Progenitor cell of endocrine pancreas (in vitro differentiated cells): ENCODE data around the gene PCBP1. TPM values are rescaled to one million over a fixed set of nuclear protein-coding genes. Genes with fewer than 3 reads are reported as not detected.

ENCODE experiments used
- DNase-seq: peaks from one replicate; pipeline ENCODE4 v3.0.0; 2021; ENCODE audit warnings: low spot score; ENCODE audit not compliant: unreplicated experiment
- H3K27ac Mint-ChIP-seq: 2 replicates; pipeline ENCODE4 v1.8.0; 2021; ENCODE audit warnings: mild to moderate bottlenecking, moderate library complexity, mixed read lengths
- H3K27me3 Mint-ChIP-seq: 2 replicates; pipeline ENCODE4 v1.8.0; 2021; ENCODE audit warnings: mixed read lengths
- H3K36me3 Mint-ChIP-seq: 2 replicates; pipeline ENCODE4 v1.8.0; 2022; ENCODE audit warnings: mixed read lengths; ENCODE audit not compliant: insufficient read depth
- H3K4me1 Mint-ChIP-seq: 2 replicates; pipeline ENCODE4 v1.8.0; 2021; ENCODE audit warnings: low read depth, mixed read lengths
- H3K4me3 Mint-ChIP-seq: 2 replicates; pipeline ENCODE4 v1.8.0; 2021; ENCODE audit warnings: low read depth, mild to moderate bottlenecking, moderate library complexity, mixed read lengths
- H3K9me3 Mint-ChIP-seq: 2 replicates; pipeline ENCODE4 v1.8.0; 2021; ENCODE audit warnings: low read depth, mixed read lengths
- long read RNA-seq: library from polyadenylated mRNA; unstranded; transcript quantifications from one replicate; pipeline ENCODE4 v2.0.0, GENCODE V29; 2020
- total RNA-seq: library from RNA; stranded (reverse); gene quantifications from 2 replicates; pipeline ENCODE4 v1.2.1, GENCODE V29; 2021
- TF ChIP-seq, protein P1 (sequence below): fragments of 200-600 bp; sonication (generic); IDR thresholded peaks from one replicate; pipeline ENCODE4 v1.5.0; 2021; ENCODE audit warnings: antibody characterized with exemption, mild to moderate bottlenecking; ENCODE audit not compliant: unreplicated experiment

Gene PCBP1
- 295 and 305 TPM in 2 replicates for total RNA-seq
- long read RNA-seq, transcript PCBP1-201 (1 exons, 1,750 nt), result major isoform, 66 of 66 reads
- long read RNA-seq, partial matches to known transcripts, result 0 of 66 reads
- long read RNA-seq, other reads (novel, unspliced or antisense), result 0 of 66 reads

DNA sequence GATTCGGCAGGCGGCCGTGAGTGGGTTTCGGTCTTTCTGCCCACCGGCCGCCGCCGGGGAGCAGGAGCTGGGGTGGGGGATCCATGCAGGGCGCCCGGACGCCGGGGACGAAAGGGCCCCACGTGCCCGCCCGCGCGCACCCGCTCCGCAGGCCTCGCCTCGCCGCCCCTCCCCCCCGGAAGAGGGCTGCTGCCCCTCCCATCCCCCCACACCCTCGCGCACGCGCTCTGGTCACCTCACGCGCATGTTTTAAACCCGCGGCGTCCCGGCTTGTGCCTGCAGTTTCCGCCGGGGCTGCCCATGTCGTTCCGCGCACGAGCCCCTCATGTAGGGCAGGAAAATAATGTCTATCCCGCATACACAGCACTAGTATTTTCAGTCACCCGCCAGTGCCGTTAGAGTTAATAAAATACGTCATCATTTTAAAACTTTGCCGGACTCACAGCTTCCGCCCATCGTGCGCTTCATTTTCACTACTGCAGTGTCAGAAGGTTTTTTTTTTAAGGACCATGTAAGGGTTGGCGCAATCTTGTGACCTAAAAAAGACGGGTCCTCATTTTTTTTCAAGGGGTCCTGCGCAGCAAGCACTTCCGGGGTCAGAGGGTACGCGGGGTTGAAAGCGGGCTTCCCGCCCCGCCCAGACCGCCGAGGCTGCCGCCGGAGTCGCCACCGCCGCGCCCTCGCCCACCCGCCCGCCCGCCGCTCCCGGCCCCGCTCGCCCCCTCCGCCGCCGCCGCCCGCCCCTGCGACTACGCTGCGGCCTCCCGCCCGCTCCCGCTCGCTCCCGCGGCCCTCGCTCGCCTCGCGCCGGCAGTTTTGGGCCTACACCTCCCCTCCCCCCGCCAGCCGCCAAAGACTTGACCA, at the start of gene PCBP1:
Gene PCBP1 (plus strand): TSS at position 640 of the 864 bp plus-strand sequence. CDS start 267 bp downstream, outside the sequence.
- Mint-ChIP-seq H3K4me1 (peaks cover 28% of the 10 kb centered on the region), H3K4me3 (peak within 1 kb of the TSS; percentile 98), H3K27me3 (no peaks in the 10 kb centered on the region), H3K36me3 (peaks cover 25% of the 10 kb centered on the region), H3K9me3 (no peaks in the 10 kb centered on the region), H3K27ac (peak within 1 kb of the TSS; percentile 100)
- TF ChIP-seq, protein P1, sequence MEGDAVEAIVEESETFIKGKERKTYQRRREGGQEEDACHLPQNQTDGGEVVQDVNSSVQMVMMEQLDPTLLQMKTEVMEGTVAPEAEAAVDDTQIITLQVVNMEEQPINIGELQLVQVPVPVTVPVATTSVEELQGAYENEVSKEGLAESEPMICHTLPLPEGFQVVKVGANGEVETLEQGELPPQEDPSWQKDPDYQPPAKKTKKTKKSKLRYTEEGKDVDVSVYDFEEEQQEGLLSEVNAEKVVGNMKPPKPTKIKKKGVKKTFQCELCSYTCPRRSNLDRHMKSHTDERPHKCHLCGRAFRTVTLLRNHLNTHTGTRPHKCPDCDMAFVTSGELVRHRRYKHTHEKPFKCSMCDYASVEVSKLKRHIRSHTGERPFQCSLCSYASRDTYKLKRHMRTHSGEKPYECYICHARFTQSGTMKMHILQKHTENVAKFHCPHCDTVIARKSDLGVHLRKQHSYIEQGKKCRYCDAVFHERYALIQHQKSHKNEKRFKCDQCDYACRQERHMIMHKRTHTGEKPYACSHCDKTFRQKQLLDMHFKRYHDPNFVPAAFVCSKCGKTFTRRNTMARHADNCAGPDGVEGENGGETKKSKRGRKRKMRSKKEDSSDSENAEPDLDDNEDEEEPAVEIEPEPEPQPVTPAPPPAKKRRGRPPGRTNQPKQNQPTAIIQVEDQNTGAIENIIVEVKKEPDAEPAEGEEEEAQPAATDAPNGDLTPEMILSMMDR, result no peak
- peak; percentile 91 for DNase-seq

DNA sequence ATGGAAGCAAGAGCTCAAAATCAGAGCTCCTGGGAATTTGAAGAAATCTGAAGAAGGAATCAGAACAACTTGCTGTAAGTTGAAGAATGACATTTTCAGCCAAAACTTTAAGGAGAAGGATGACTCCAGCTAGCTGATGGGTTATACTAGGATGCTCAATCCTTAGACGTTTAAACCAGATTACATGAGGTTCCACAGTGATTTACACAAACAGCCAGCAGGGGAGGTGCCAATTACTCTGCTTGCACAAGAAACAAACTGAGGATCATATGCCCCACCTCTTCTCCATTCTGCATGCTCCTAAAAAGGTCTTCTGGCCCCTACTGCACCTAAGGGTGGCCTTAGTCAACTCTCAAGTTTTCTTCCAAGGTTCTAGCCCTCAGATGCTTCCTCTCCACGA, 47.9 kb upstream of the PCBP1 start:
- no peak overlapping the region for H3K4me3 Mint-ChIP-seq
- DNase-seq, result no peak
- H3K4me1 Mint-ChIP-seq, result peaks cover 7% of the 10 kb centered on the region
- TF ChIP-seq, protein P1, result no peak
- no peak overlapping the region for H3K27ac Mint-ChIP-seq
- H3K36me3 Mint-ChIP-seq, result peaks cover 4% of the 10 kb centered on the region
- no peaks in the 10 kb centered on the region for H3K9me3 Mint-ChIP-seq
- H3K27me3 Mint-ChIP-seq, result no peaks in the 10 kb centered on the region

DNA sequence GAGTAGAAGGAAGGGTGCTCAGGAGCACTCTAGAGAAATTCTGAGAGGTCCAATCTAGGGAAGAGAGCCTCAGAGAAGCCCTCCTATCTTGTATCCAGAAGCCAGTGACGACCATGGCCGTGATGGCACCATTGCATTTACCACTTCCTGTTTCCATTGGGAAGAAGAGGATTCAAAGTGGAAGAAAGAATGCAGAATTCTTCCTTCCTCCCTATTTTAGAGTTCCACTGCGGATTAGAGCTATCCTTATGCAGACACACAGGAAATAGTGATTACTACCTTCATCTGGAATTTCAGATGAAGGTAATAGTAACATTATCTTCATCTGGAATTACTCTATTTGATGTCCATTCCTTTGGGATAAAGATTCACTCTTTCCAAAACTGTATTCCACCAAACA, 45.6 kb upstream of the PCBP1 start:
- Mint-ChIP-seq H3K27ac (no peak overlapping the region), H3K9me3 (no peaks in the 10 kb centered on the region)
- TF ChIP-seq, protein P1, result no peak

DNA sequence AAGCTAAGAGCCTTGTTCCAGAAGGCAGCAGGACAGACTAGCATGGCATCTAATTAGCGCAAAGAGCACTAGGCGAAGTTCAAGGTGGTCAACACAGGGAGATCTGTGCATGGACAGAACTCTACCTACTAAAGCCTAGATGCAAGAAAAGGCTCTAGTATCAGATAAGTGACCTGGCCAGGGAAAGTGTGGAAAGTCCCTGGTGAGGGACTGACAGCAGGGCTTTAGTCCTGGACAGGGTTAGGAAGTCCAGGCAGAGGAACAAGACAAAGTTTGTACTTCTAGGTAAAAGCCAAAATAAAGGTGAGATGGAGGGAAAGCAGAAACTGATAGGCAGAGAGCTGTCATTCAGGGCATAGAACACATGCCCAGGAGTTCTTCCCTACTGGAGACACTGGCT, 45.0 kb upstream of the PCBP1 start:
- Mint-ChIP-seq H3K27ac (no peak overlapping the region), H3K36me3 (peaks cover 7% of the 10 kb centered on the region), H3K9me3 (no peaks in the 10 kb centered on the region), H3K27me3 (no peaks in the 10 kb centered on the region), H3K4me3 (no peak overlapping the region), H3K4me1 (peaks cover 3% of the 10 kb centered on the region)
- TF ChIP-seq, protein P1, result no peak
- no peak for DNase-seq

More for the DNA sequence above, 45.6 kb upstream of the PCBP1 start:
- Mint-ChIP-seq H3K27me3 (no peaks in the 10 kb centered on the region), H3K4me3 (no peak overlapping the region), H3K36me3 (peaks cover 7% of the 10 kb centered on the region), H3K4me1 (peaks cover 3% of the 10 kb centered on the region)
- no peak for DNase-seq

DNA sequence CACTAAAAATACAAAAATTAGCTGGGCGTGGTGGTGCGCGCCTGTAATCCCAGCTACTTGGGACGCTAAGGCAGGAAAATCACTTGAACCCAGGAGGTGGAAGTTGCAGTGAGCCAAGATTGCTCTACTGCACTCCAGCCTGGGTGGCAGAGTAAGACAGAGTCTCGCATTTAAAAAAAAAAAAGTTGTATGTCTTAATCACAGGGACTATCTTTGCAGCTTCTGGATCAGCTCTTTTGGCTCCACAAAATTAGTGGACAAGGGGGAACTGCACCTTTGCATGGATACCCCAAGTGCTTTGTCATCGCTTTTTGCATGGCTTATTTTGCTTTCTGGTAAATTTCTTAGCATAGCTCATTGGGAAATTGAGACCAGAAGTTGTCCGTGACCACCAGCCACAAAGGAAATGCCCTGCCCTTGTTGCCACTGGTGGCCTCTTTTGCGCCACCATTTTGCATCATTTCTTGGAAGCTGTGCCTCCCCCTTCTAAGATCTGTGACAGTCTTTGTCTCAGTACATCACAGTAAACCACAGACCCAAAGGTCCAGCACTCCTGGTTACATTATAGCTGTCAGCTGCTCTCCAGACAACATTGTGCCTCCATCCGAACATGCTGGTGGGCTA, 43.9 kb upstream of the PCBP1 start:
- no peak overlapping the region for H3K4me3 Mint-ChIP-seq
- no peaks in the 10 kb centered on the region for H3K27me3 Mint-ChIP-seq
- DNase-seq, result no peak
- TF ChIP-seq, protein P1, result no peak
- H3K9me3 Mint-ChIP-seq, result no peaks in the 10 kb centered on the region
- H3K27ac Mint-ChIP-seq, result no peak overlapping the region
- H3K36me3 Mint-ChIP-seq, result peaks cover 9% of the 10 kb centered on the region
- H3K4me1 Mint-ChIP-seq, result peaks cover 1% of the 10 kb centered on the region
